ENCODE measurements around the gene ANKMY1.

- TF ChIP-seq SNAI2 (CRISPR knock-in tag; IDR thresholded peaks at IDR 0.05): no peak
- no peak for TF ChIP-seq PATZ1 (CRISPR knock-in tag; IDR thresholded peaks at IDR 0.05; ENCODE audit: borderline replicate concordance)
- no peak for TF ChIP-seq ZC3H10 (CRISPR knock-in tag; IDR thresholded peaks at IDR 0.05)
- no peak for TF ChIP-seq TOX (CRISPR knock-in tag; IDR thresholded peaks at IDR 0.05; ENCODE audit: borderline replicate concordance)
- no peak for TF ChIP-seq BACH2 (CRISPR knock-in tag; IDR thresholded peaks at IDR 0.05; ENCODE audit: borderline replicate concordance)
- TF ChIP-seq RARB (CRISPR knock-in tag; IDR thresholded peaks at IDR 0.05): no peak
- no peak for TF ChIP-seq ZFP30 (CRISPR knock-in tag; IDR thresholded peaks at IDR 0.05)
- no peak for TF ChIP-seq CSDC2 (CRISPR knock-in tag; IDR thresholded peaks at IDR 0.05)
- no peak for TF ChIP-seq CREB5 (CRISPR knock-in tag; IDR thresholded peaks at IDR 0.05; ENCODE audit: low read depth)
- TF ChIP-seq OSR1 (CRISPR knock-in tag; IDR thresholded peaks at IDR 0.05): no peak
These were observed 31.3 kb downstream of the ANKMY1 start for GRCh38 chr2:240526521-240526920.
